ENCODE data around the gene TCF7L2.

TCF7L2 gene

DNA sequence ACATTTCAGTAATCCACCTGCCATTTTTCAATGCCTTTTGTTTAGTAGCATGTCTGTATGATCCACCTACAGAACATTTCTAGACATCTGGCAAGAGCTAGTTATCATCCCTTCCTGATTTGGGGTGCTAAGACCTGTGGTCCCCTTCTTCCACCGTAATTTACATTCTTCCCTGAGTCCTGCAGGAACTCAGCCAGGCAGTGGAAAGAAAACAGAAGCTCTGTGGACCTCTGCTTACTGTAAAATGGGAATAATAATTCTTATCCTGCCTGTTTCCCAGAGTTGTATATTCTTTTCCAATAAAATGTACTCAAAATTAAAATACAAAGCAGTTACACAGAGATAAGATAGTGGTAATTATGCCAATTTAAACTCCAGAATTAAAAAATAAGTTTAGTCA is 126.9 kb downstream of the TCF7L2 start:
- Histone ChIP-seq H3K27me3 (ENCODE audit: insufficient read depth, poor library complexity, severe bottlenecking) (no peaks in the 10 kb centered on the region), H3K4me3 (replicated peaks; ENCODE audit: insufficient read depth, low read length) (no peak overlapping the region), H3K27ac (replicated peaks) (no peak overlapping the region)
- DNase-seq (ENCODE audit: low read depth in 1 of 2, low spot score in 1 of 2) = no peak
- TF ChIP-seq CTCF (IDR thresholded peaks at IDR 0.05; ENCODE audit: insufficient read depth, low read length) (no peak), GABPA (IDR thresholded peaks at IDR 0.05; ENCODE audit: low read depth) (no peak), SPI1 (IDR thresholded peaks at IDR 0.05; ENCODE audit: borderline replicate concordance, low read depth) (no peak), POLR2AphosphoS5 (IDR thresholded peaks at IDR 0.05; ENCODE audit: low read depth) (no peak), REST (IDR thresholded peaks at IDR 0.05; ENCODE audit: insufficient replicate concordance, low read depth) (no peak)

DNA sequence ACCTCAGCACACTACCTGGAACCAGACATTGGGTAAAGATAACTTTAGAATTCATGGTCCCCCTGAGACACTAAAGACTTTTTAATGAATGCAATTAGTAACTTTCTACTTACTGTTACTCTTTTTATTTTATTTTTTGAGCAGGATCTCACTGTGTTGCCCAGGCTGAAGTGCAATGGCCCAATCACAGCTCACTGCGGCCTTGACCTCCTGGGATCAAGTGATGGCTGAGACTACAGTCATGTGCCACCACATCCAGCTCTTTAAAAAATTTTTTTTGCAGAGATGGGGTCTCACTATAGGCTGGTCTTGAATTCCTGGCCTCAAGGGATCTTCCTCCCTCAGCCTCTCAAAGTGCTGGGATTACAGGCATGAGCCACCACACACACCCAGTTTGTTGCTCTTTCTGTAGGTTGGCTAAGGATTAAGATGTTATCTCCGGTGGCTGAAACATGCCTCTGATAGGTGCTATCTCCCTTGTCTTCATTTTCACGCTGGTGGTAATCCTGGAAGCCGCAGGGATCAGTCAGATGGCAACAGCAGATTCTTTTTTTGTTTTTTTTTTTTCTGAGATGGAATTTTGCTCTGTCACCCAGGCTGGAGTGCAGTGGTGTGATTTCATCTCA is 128.3 kb downstream of the TCF7L2 start:
- Histone ChIP-seq H3K4me3 (replicated peaks; ENCODE audit: insufficient read depth, low read length) (no peak overlapping the region), H3K27me3 (ENCODE audit: insufficient read depth, poor library complexity, severe bottlenecking) (no peaks in the 10 kb centered on the region), H3K27ac (replicated peaks) (no peak overlapping the region)
- no peak for TF ChIP-seq REST (IDR thresholded peaks at IDR 0.05; ENCODE audit: insufficient replicate concordance, low read depth)
- no peak for TF ChIP-seq GABPA (IDR thresholded peaks at IDR 0.05; ENCODE audit: low read depth)
- no peak for TF ChIP-seq CTCF (IDR thresholded peaks at IDR 0.05; ENCODE audit: insufficient read depth, low read length)
- no peak for TF ChIP-seq POLR2AphosphoS5 (IDR thresholded peaks at IDR 0.05; ENCODE audit: low read depth)
- no peak for TF ChIP-seq SPI1 (IDR thresholded peaks at IDR 0.05; ENCODE audit: borderline replicate concordance, low read depth)
- DNase-seq (ENCODE audit: low read depth in 1 of 2, low spot score in 1 of 2) = no peak

DNA sequence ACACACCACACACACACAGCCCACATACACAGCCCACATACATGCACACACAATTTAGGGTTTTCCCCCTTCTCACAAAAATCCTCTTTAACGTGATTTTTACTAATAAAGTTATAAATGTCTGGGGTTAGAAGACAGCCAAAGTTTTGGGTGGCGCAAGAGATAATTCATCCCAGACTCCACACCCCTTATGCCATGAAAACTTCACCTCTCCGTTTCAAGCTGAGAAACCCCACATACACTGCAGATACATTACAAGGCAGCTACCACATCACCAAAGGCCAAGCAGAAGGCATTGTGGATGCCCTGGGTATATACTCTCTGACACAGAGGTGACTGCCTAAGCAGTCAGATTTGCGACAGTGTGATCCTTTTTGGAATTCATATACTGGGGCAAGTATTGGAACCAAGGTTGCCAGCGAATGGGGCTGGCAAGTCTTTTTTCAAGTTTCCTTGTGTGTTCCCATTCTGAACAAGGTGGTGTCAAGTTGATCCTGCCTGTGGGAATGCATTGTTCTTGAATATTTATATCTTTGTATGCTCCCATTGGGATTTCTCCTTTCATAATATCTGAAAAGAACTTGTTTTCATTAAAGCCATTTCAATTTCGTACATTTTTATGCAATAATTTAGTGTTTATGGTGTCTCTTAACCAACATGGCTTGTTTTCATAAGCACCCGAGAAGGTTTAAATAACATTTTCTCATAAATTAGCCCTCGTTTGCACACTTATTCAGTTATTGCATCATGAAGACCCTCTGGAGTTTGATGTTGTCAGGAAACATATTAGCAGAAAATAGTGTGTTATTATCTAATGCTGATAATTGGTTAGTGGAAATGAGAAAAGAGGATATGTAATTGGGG is 130.2 kb downstream of the TCF7L2 start:
- Histone ChIP-seq H3K27ac (replicated peaks) (no peak overlapping the region), H3K27me3 (ENCODE audit: insufficient read depth, poor library complexity, severe bottlenecking) (no peaks in the 10 kb centered on the region), H3K4me3 (replicated peaks; ENCODE audit: insufficient read depth, low read length) (no peak overlapping the region)
- no peak for TF ChIP-seq GABPA (IDR thresholded peaks at IDR 0.05; ENCODE audit: low read depth)
- TF ChIP-seq REST (IDR thresholded peaks at IDR 0.05; ENCODE audit: insufficient replicate concordance, low read depth) = no peak
- no peak for TF ChIP-seq SPI1 (IDR thresholded peaks at IDR 0.05; ENCODE audit: borderline replicate concordance, low read depth)
- TF ChIP-seq POLR2AphosphoS5 (IDR thresholded peaks at IDR 0.05; ENCODE audit: low read depth) = no peak
- no peak for TF ChIP-seq CTCF (IDR thresholded peaks at IDR 0.05; ENCODE audit: insufficient read depth, low read length)
- DNase-seq (ENCODE audit: low read depth in 1 of 2, low spot score in 1 of 2) = no peak
